Activated naive CD4-positive, alpha-beta T cell treated with anti-CD3 and anti-CD28 coated beads, Interleukin-2, amount 50 U/mL, for 16 hours (primary cell): ENCODE results near the gene CACNA1H.

Experiments used
- DNase-seq: peaks from one replicate; pipeline ENCODE4 v3.0.0-alpha.2; 2020

The CACNA1H gene

DNA sequence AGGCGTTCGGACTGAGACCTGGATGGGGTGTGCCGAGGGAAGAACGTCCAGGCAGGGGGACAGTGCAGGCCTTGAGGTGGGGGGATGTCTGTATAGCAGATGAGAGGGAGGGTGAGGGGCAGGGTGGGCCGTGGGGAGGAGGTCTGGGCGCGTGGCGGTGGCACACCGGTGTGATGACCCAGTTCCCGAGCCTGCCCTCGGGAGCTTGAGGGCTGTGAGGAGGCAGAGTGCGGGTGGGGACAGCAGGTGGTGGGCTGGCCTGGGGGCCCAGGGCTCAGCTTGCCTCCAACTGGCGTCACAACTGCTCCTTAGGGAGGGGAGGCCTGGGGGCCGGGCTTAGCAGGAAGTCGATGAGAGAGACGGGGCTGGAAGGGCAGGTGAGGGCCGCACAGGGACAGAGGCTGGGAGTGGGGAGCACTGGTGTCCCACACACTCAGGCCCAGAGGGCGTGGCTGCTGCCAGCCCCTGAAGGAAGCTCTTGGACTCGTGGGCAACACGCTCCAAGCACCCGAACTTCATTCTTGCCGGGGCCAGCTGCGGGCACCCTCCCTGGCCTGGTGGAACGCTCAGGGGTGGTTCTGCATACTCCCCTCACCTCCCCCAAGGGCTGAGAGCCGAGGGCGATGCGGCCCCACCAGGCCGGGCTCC lies 6.5 kb downstream of the CACNA1H start:
- DNase-seq, result no peak

DNA sequence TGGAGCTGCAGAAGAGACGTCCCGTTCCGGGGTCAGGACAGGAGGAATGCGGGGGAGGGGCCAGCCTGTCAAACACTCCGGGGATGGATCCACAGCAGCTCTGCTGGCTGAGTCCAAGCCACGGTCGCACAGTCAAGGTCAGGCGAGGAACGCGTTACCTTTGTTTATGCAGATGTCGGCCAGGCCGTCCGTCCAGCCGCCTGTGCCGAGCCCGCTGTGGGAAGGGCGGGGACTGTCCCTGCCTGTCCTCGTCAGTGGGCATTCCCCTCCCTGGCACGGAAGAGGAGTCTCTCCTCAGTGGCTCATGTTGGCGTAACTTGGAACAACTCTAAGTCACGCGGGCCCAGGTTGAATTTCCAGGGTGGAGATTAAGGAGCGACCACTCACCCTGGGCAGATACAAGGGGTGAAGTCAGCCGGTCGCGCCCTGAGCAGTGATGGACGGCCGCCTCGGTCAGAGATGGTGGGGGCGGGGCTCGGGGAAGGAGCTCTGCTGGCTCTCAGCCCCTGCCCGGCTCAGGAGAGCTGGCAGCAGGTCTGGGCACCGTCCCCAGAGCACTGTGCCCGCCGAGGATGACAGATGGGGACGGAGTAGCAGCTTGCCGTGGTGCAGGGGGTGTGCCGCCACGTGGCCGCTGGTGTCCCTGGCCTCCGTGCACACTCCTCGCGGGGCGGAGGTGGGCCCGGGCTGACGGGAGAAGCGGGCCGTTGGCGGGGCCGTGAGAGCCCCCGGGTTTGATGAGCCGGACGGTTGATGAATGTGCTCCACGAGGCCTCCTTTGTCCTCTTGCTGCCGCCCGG lies 7.3 kb downstream of the CACNA1H start:
- no peak for DNase-seq

GRCh38 chr16:1160773-1161348 lies 8.0 kb downstream of the CACNA1H start:
- DNase-seq, result no peak

DNA sequence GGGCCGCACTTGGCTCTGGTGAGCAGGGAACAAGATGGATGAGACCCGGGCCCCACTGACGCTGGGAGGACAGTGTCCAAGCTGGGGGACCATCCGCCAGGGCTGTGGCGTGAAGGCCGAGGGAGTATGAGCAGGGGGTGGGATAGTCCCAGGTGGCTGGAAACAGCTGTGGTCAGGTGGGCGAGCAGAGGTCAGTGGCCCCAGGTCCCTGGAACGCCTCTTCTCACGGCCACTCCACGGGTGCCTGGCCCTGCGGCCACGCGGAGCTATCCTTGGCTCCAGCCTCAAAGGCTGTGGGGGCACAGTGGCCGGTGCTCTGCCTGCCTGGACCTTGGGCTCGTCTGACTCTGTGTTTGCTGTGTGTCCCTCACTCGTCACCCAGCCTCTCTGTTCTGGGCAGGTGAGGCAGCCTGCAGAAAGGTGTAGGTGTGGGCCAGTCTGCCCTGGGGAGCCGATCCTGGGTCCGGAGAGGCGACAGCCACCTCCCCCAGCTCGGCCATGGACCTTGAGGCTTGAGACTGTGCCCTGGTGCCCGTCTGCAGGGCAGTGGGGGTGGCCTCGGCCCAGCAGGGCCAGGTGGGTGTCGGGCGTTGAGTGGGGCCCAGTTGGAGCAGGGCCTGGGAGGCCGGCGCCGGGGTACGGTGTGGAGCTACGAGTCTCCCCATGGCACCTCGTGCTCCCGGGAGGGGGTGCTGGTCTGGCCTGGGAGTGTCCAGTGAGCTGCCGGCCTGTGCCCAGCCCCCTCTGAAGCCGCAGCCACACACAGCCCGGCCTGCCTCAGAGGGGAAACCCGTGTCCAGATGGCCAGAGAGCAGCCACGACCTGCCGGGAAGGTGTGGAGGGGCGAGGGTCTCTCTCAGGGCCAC lies 10.0 kb downstream of the CACNA1H start:
- DNase-seq, result no peak

DNA sequence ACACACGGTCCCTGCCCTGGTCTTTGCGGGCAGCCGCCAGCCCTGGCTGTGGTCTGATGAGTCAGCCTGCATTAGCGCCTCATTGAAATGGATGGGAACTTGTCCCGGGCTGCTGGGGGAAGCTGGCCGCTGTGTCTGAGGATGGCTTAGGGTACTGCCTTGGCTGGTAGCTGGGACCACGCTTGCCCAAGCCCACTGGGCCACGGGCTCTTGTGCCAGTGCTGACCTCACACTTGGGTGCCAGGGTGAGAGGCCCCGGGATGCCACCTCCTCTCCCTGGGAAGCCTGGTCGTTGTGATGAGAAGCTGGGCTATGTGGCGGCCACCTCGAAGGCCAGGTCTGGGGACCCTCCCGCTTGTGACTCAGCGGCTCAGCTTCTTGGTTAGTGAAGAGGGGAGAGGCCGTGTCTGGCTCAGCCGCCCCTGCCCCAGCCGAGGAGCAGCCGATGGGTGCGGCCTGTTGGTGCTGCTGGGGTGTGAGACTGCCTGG lies 10.7 kb downstream of the CACNA1H start:
- DNase-seq, result no peak

GRCh38 chr16:1164382-1164781 lies 11.5 kb downstream of the CACNA1H start:
- DNase-seq, result no peak

GRCh38 chr16:1164975-1165374 lies 12.1 kb downstream of the CACNA1H start:
- DNase-seq, result no peak

DNA sequence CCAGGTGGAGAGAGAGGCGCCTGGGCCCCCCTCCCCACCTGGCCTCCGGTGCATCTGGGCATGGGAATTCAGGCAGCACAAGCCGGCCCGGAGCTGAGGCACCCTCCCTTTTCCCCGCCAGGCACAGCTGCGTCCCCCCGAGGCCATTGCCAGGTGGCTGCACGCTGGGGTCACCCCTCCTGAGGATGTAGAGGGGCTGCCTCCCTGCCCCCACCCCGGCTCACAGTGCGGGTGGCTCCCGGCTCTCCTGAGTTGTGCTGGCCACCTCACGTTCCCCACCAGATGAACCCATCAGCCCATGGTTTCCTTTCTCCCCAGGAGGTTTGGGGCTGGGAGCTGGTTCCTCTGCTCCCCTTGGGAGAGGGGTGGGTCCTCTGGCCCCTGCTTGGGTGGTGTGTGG lies 12.6 kb downstream of the CACNA1H start:
- no peak for DNase-seq

- DNase-seq, result no peak
These were observed 14.6 kb downstream of the CACNA1H start for GRCh38 chr16:1167276-1168107.

DNA sequence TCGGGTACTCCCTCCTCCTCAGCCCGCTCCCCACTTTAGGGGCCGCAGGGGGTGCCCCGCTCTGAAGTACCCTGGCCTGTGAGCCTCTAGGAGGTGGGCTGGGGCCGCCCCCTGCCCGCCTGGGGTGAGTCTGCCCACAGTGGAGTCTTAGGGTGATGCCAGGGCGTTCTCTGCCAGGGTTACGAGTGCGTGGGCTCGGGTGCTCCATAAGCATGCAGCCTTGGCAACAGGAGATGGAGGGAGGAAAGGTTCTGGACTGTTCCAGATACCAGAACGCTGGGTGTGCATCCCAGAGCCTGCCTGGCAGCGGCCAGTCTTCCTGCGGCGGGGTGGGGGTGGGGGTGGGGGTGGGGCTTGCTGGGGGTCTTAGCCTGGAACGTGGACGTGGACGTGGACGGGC lies 15.9 kb downstream of the CACNA1H start:
- DNase-seq, result no peak

GRCh38 chr16:1169285-1170075 lies 16.6 kb downstream of the CACNA1H start:
- DNase-seq, result no peak

DNA sequence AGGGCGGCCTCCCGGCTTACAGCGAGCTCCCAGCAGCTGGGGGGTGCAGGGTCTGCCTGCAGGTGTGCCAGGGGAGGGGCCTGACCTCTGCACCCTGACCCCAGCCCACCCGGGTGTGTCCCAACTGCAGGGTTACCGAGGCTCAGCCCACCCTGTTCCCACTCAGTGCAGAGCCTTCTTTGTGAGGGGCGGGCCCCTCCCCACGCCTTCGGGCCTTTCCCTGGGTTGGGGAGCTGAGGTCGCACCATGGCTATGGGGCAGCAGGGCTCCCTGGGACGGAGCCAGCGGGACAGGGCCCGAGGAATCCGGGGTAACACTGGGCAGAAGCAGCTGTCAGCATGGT lies 17.1 kb downstream of the CACNA1H start:
- no peak for DNase-seq

- no peak for DNase-seq
These were observed 18.1 kb downstream of the CACNA1H start for GRCh38 chr16:1171001-1171400.

GRCh38 chr16:1171854-1172428 lies 19.0 kb downstream of the CACNA1H start:
- no peak for DNase-seq

GRCh38 chr16:1172651-1173050 lies 19.7 kb downstream of the CACNA1H start:
- no peak for DNase-seq

- no peak for DNase-seq
These were observed 21.0 kb downstream of the CACNA1H start for GRCh38 chr16:1173788-1174451.

DNA sequence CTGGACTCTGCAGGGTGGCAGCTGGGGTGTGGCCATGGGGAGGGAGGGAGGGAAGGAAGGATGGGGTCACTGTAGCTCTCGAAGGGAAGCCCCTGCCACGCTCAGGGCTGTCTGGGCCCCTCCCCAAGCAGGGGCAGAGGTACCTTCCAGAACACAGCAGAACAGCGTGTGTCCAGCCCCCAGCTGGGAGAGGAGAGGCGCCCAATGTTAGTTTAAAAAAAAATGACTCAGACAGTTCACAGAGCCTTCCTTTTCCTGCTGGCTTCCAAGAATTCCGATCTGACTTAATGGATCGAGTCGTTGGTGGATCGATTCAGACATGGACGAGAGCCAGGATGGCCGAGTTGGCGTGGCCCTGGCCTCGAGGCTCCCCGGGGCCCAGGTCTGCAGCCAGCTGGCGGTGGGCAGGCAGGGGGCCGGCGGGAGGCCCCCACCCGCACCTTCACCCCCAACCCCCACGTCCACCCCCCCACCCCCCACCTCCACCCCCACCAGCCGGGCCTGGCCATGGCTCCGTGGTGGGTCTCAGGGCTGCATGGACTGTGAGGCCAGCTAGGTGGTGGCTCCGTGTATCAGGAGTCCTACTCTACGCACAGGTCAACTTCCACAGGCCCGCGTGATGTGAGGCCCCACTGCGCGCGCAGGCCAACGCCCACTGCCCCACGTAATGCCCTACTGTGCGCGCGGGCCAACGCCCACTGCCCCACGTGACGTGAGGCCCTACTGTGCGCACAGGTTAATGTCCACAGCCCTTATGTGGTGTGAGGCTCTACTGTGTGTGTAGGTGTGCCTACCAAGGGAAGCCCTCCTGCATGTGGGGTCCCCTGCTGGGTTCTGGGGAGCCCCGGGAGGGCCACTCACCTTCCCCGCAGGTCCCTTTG lies 21.8 kb downstream of the CACNA1H start:
- DNase-seq, result no peak

- no peak for DNase-seq
These were observed 22.8 kb downstream of the CACNA1H start for GRCh38 chr16:1175566-1176279.
